ENCODE data around the gene LCP2.

Gene LCP2

DNA sequence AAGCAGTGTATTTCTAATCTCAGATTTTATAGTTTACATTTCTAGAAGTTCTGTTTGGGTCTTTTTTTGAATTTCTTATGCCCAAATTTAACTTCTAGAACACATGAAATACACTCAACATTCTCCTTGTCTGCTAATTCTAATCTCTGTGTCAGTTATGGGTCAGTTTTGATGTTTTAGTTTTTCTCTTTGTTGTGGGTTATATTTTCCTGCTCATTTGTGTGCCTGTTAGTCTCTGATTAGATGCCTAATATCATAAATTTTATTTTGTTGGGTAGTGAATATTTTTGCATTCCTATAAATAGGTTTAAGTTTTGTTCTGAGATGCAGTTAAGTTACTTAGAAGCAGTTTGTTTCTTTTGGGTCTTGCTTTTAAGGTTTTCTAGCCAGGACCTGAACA lies 12.4 kb downstream of the LCP2 start:
- H3K4me3 ChIP-seq (ENCODE audit: insufficient read depth in 1 of 2, low read depth in 1 of 2, low read length in 2 of 2), result no peak overlapping the region
- H3K23ac ChIP-seq (ENCODE audit: low read length in 2 of 2), result no peak overlapping the region
- H2AFZ ChIP-seq (ENCODE audit: low read depth, low read length), result no peak overlapping the region
- H2BK5ac ChIP-seq (ENCODE audit: low read depth, low read length, poor library complexity, severe bottlenecking), result no peak overlapping the region
- no peak overlapping the region for H2BK15ac ChIP-seq (ENCODE audit: low read depth, poor library complexity, severe bottlenecking)
- H2BK120ac ChIP-seq (ENCODE audit: low read depth, low read length), result no peak overlapping the region
- DNase-seq, result no peak
- no peaks in the 10 kb centered on the region for H3K4me1 ChIP-seq (ENCODE audit: control insufficient read depth, insufficient read depth, low read depth, low read length)
- H3K27ac ChIP-seq (ENCODE audit: low read length, poor library complexity, severe bottlenecking), result no peak overlapping the region
- H3K9ac ChIP-seq (ENCODE audit: low read length), result no peak overlapping the region
- no peak overlapping the region for H4K91ac ChIP-seq (ENCODE audit: low read length)
- peaks cover 34% of the 10 kb centered on the region for H3K9me3 ChIP-seq (ENCODE audit: control insufficient read depth, low read length)
- peaks cover 14 to 20% of the 10 kb centered on the region in 2 experiments for H3K27me3 ChIP-seq (ENCODE audit: control insufficient read depth in 1 of 2, insufficient read depth in 1 of 2, low read length in 2 of 2)
- H3K4me2 ChIP-seq (ENCODE audit: low read length, poor library complexity, severe bottlenecking), result no peak overlapping the region
- no peak overlapping the region for H2AK5ac ChIP-seq (ENCODE audit: low read length, severe bottlenecking)
- no peak overlapping the region for H4K8ac ChIP-seq (ENCODE audit: low read length)
- no peak overlapping the region for H3K18ac ChIP-seq (ENCODE audit: low read depth in 1 of 2, low read length in 2 of 2)
- H3K36me3 ChIP-seq (ENCODE audit: control insufficient read depth in 1 of 2, insufficient read depth in 2 of 2, low read depth in 1 of 2, low read length in 2 of 2), result no peaks in the 10 kb centered on the region
- H3K4ac ChIP-seq (ENCODE audit: low read depth in 1 of 2, low read length in 2 of 2), result no peak overlapping the region
- H3K14ac ChIP-seq (ENCODE audit: low read length in 2 of 2), result no peak overlapping the region
- no peak overlapping the region for H2BK12ac ChIP-seq (ENCODE audit: low read length in 2 of 2)
- no peaks in the 10 kb centered on the region for H3K79me1 ChIP-seq (replicated peaks; ENCODE audit: low read length, poor library complexity, severe bottlenecking)

DNA sequence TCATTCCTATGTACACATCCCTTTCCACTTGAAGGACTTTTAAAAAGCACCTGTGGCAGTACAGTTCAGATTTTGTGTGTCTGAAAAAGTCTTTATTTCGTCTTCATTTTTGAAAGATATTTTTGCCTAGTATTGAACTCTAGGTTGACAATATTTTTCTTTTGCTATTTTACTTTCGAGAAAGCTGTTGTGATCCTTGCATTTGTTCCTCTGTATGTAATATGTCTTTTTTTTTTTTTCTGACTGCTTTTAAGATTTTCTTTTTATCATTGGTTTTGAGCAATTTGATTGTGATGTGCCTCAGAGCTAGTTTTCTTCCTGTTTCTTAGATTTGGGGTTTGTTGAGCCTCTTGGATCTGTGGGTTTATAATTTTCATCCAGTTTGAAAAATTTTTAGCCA lies 13.3 kb downstream of the LCP2 start:
- Histone ChIP-seq H3K27ac (ENCODE audit: low read length, poor library complexity, severe bottlenecking) (no peak overlapping the region), H2AK5ac (ENCODE audit: low read length, severe bottlenecking) (no peak overlapping the region), H3K9ac (ENCODE audit: low read length) (no peak overlapping the region)

DNA sequence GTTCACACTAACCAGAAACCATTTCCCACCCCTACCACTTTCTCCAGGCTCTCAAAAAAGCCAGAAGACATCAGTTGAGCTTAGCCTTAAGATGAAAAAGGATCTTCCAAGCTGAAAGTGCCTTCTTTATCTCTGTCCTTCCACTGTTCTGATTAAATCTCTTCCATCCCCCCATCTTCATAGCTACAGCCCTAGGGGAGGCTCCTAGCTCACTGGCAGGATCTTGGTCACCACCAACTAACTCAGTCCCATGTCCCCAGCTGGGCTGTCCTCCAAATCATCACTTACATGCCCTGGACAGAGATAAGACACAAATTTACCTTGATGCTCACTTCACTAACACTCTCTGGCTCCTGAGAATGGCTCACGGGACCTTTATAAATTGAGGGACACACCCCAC lies 14.3 kb downstream of the LCP2 start:
- Histone ChIP-seq H3K4ac (ENCODE audit: low read depth in 1 of 2, low read length in 2 of 2) (no peak overlapping the region), H3K14ac (ENCODE audit: low read length in 2 of 2) (no peak overlapping the region), H3K27ac (ENCODE audit: low read length, poor library complexity, severe bottlenecking) (no peak overlapping the region), H2BK15ac (ENCODE audit: low read depth, poor library complexity, severe bottlenecking) (no peak overlapping the region), H2BK120ac (ENCODE audit: low read depth, low read length) (no peak overlapping the region), H4K8ac (ENCODE audit: low read length) (no peak overlapping the region), H3K9me3 (ENCODE audit: control insufficient read depth, low read length) (peaks cover 34% of the 10 kb centered on the region), H2AK5ac (ENCODE audit: low read length, severe bottlenecking) (no peak overlapping the region), H3K4me1 (ENCODE audit: control insufficient read depth, insufficient read depth, low read depth, low read length) (peaks cover 3% of the 10 kb centered on the region), H3K18ac (ENCODE audit: low read depth in 1 of 2, low read length in 2 of 2) (no peak overlapping the region), H4K91ac (ENCODE audit: low read length) (no peak overlapping the region), H3K23ac (ENCODE audit: low read length in 2 of 2) (no peak overlapping the region), H2AFZ (ENCODE audit: low read depth, low read length) (no peak overlapping the region), H2BK5ac (ENCODE audit: low read depth, low read length, poor library complexity, severe bottlenecking) (no peak overlapping the region), H3K4me3 (ENCODE audit: insufficient read depth in 1 of 2, low read depth in 1 of 2, low read length in 2 of 2) (no peak overlapping the region), H3K79me1 (replicated peaks; ENCODE audit: low read length, poor library complexity, severe bottlenecking) (no peaks in the 10 kb centered on the region), H3K4me2 (ENCODE audit: low read length, poor library complexity, severe bottlenecking) (no peak overlapping the region), H3K9ac (ENCODE audit: low read length) (no peak overlapping the region), H3K36me3 (ENCODE audit: control insufficient read depth in 1 of 2, insufficient read depth in 2 of 2, low read depth in 1 of 2, low read length in 2 of 2) (no peaks in the 10 kb centered on the region), H3K27me3 (ENCODE audit: control insufficient read depth in 1 of 2, insufficient read depth in 1 of 2, low read length in 2 of 2) (peaks cover 8 to 19% of the 10 kb centered on the region in 2 experiments), H2BK12ac (ENCODE audit: low read length in 2 of 2) (no peak overlapping the region)
- DNase-seq, result no peak
- 95% methylated on average over 1 of the region's 1 CpG for WGBS

More for the DNA sequence above, 13.3 kb downstream of the LCP2 start:
- Histone ChIP-seq H3K4ac (ENCODE audit: low read depth in 1 of 2, low read length in 2 of 2) (no peak overlapping the region), H4K8ac (ENCODE audit: low read length) (no peak overlapping the region), H2BK12ac (ENCODE audit: low read length in 2 of 2) (no peak overlapping the region), H2BK15ac (ENCODE audit: low read depth, poor library complexity, severe bottlenecking) (no peak overlapping the region), H3K79me1 (replicated peaks; ENCODE audit: low read length, poor library complexity, severe bottlenecking) (no peaks in the 10 kb centered on the region), H3K36me3 (ENCODE audit: control insufficient read depth in 1 of 2, insufficient read depth in 2 of 2, low read depth in 1 of 2, low read length in 2 of 2) (no peaks in the 10 kb centered on the region), H3K9me3 (ENCODE audit: control insufficient read depth, low read length) (peaks cover 34% of the 10 kb centered on the region), H3K14ac (ENCODE audit: low read length in 2 of 2) (no peak overlapping the region), H3K27me3 (ENCODE audit: control insufficient read depth in 1 of 2, insufficient read depth in 1 of 2, low read length in 2 of 2) (peaks cover 13 to 24% of the 10 kb centered on the region in 2 experiments), H3K4me2 (ENCODE audit: low read length, poor library complexity, severe bottlenecking) (no peak overlapping the region), H3K18ac (ENCODE audit: low read depth in 1 of 2, low read length in 2 of 2) (no peak overlapping the region), H2AFZ (ENCODE audit: low read depth, low read length) (no peak overlapping the region), H2BK5ac (ENCODE audit: low read depth, low read length, poor library complexity, severe bottlenecking) (no peak overlapping the region), H3K23ac (ENCODE audit: low read length in 2 of 2) (no peak overlapping the region), H4K91ac (ENCODE audit: low read length) (no peak overlapping the region), H3K4me3 (ENCODE audit: insufficient read depth in 1 of 2, low read depth in 1 of 2, low read length in 2 of 2) (no peak overlapping the region), H3K4me1 (ENCODE audit: control insufficient read depth, insufficient read depth, low read depth, low read length) (no peaks in the 10 kb centered on the region), H2BK120ac (ENCODE audit: low read depth, low read length) (no peak overlapping the region)
- WGBS, result 64% methylated on average over 2 of the region's 2 CpGs
- no peak for DNase-seq

DNA sequence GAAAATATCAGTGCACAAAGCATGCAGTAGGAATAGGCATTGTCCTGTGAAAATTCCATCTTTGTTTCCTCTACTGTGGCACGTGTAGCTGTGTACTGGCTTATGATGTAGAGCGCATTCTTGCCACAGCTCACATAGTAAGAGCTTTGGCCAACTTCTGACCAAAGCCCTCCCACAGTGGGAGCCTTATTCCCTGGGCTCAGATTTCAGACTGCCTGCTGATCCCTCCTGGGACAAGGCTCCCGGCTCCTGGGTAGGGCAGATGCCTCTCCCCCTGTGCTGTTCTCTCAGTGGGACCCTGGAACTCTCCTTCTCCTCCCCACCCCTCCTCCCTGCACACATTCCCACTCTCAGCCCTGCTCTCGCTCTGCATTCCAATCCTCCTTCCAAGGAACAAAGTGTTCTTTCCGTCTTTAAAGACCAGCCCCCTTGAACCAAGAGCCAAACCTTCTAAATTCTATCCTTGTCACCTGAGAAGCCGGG lies 17.5 kb downstream of the LCP2 start:
- H3K36me3 ChIP-seq (ENCODE audit: control insufficient read depth in 1 of 2, insufficient read depth in 2 of 2, low read depth in 1 of 2, low read length in 2 of 2), result no peaks in the 10 kb centered on the region
- H3K9me3 ChIP-seq (ENCODE audit: control insufficient read depth, low read length), result peaks cover 16% of the 10 kb centered on the region
- 36% methylated on average over 6 of the region's 6 CpGs for WGBS

More for the DNA sequence above, 17.5 kb downstream of the LCP2 start:
- Histone ChIP-seq H3K9ac (ENCODE audit: low read length) (no peak overlapping the region), H3K27me3 (ENCODE audit: control insufficient read depth in 1 of 2, insufficient read depth in 1 of 2, low read length in 2 of 2) (peaks cover 21% of the 10 kb centered on the region in 2 experiments), H3K14ac (ENCODE audit: low read length in 2 of 2) (no peak overlapping the region), H3K4me1 (ENCODE audit: control insufficient read depth, insufficient read depth, low read depth, low read length) (peaks cover 3% of the 10 kb centered on the region), H3K4me2 (ENCODE audit: low read length, poor library complexity, severe bottlenecking) (no peak overlapping the region), H3K18ac (ENCODE audit: low read depth in 1 of 2, low read length in 2 of 2) (no peak overlapping the region), H2BK5ac (ENCODE audit: low read depth, low read length, poor library complexity, severe bottlenecking) (no peak overlapping the region), H3K4ac (ENCODE audit: low read depth in 1 of 2, low read length in 2 of 2) (no peak overlapping the region), H2AFZ (ENCODE audit: low read depth, low read length) (no peak overlapping the region), H4K8ac (ENCODE audit: low read length) (no peak overlapping the region), H2AK5ac (ENCODE audit: low read length, severe bottlenecking) (no peak overlapping the region), H2BK15ac (ENCODE audit: low read depth, poor library complexity, severe bottlenecking) (peak overlapping the region; percentile 18), H3K4me3 (ENCODE audit: insufficient read depth in 1 of 2, low read depth in 1 of 2, low read length in 2 of 2) (no peak overlapping the region), H3K79me1 (replicated peaks; ENCODE audit: low read length, poor library complexity, severe bottlenecking) (no peaks in the 10 kb centered on the region), H4K91ac (ENCODE audit: low read length) (no peak overlapping the region), H3K27ac (ENCODE audit: low read length, poor library complexity, severe bottlenecking) (no peak overlapping the region), H2BK120ac (ENCODE audit: low read depth, low read length) (no peak overlapping the region), H2BK12ac (ENCODE audit: low read length in 2 of 2) (no peak overlapping the region), H3K23ac (ENCODE audit: low read length in 2 of 2) (no peak overlapping the region)
- DNase-seq, result no peak

All from mesenchymal stem cell (in vitro differentiated cells and primary cell).